Tongue (tissue), 2 donors: ENCODE results near the gene TULP4. TPM values are rescaled to one million over a fixed set of nuclear protein-coding genes. Genes with fewer than 3 reads are reported as not detected.
"Not testable (repeated sequence)": the region's sequence is repeated elsewhere in the genome, so short reads cannot be mapped to it uniquely, and the experiment has no call there.

ENCODE experiments used
- DNase-seq: peaks from one replicate; pipeline ENCODE4 v3.0.0-alpha.2; 2015
- total RNA-seq: library from RNA; depleted of rRNA; stranded (reverse); fragments of >200 nt; gene quantifications from one replicate; pipeline ENCODE4 v1.2.3, GENCODE V29; 2014

TULP4 gene
- total RNA-seq, 1 donor from 2014 or later: 475 TPM

DNA sequence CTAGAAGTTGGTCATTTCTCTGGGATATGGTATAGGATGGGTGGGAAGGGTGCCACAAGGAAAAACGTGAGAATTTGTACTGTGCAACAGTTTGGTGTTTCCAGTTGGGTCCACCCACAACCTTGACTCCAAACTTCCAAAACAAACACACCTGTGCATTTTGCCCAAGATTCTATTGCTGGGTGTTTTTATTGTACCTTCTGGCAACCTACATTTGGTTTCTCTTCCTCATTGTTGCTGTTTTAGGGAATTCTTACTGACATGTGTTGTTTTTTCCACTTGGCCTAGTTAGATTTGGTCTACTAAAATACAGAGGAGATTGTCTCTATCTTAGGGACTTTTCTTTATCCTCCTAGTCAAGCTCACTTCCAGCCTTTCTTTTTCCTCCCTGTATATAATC, 16.7 kb downstream of the TULP4 start:
- no peak for DNase-seq

- DNase-seq: no peak
Observed at GRCh38 chr6:158329531-158329930, 17.3 kb downstream of the TULP4 start.

GRCh38 chr6:158330016-158330415, 17.8 kb downstream of the TULP4 start:
- no peak for DNase-seq

- DNase-seq: no peak
Observed at GRCh38 chr6:158332237-158332636, 20.0 kb downstream of the TULP4 start.

DNA sequence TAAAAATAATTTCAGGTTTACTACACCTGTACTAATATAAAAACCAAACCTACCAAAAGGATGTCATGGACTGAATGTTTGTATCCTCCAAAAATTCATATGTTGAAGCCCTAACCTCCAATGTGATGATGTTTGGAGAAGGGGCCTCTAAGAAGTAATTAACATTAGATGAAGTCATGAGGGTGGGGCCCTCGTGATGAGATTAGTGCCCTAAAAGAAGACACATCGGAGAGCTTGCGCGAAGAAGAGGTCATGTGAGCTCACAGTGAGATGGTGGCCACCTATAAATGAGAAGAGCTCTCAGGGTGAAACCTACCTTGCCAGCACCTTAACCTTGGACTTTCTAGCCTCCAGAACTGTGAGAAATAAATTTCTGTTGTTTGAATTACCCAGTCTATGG, 20.8 kb downstream of the TULP4 start:
- no peak for DNase-seq

DNA sequence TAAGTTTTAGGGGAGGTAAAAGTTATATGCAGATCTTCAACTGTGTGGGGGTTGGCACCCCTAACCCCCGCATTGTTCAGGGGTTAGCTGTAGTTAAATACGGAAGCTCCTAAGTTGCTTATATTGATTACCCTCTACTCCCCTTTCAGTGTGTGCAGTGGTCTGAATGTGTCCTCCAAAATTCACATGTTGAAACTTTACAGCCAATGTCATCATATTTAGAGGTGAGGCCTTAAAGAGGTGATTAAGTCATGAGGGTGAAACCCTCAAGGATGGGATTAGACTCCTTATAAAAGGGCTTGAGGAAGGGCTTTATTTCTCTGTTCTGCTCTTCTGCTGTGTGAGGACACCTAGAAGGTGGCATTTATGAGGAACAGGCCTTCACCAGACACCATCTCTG, 22.3 kb downstream of the TULP4 start:
- DNase-seq: no peak

DNA sequence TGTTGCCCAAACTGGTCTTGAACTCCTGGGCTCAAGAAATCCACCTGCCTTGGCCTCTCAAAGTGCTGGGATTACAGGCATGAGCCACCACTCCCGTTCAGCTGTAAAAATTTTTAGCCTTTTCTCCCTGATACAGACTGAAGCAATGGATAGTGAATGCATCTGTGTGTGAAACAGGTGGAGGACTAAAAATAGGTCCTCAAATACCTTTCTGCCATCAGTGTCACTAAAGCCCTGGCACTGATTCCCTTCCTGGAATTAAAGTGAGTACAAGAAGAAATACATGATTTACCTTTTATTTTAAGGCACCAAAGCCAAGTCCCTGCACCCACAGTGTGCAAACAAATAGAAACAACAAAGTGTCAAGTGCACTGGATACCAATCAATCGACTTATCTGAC, 25.1 kb downstream of the TULP4 start:
- no peak for DNase-seq

DNA sequence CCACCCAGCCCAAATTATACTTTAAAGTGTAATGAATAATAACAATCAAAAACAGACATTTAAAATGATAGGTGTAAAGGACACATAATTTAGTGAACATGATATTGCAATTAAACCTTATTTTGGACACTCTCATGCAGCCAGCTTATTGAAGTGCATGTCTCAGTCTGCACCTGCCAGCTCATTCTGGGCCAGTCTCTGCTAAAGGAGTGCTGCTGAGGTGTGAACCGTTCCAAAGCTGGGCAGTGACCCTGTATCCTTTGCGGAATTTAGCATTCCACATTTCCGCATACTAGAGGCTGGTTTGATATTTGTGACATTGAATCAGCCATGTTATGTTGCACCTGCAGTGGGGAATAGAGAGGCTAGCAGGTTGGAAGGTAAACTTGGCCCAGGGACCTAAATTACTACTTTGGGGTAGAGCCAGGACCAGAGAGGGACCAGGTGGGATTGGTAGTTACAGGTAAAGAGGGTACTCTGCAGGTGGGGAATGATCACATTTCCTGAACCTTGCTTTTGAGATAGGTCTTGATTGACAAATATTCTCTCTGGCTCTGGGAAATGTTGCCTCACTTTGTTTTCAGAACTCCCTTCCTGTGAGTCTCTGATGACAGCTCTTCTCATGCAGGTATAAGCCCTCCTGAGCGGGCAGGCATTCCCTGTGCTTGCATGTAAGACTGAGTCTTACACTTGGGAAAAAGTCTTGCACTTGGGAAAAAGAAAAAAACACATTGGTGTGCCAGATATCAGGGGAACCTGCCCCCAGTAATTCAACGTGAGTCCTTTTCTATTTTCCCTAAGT, 26.2 kb downstream of the TULP4 start:
- DNase-seq: no peak

DNA sequence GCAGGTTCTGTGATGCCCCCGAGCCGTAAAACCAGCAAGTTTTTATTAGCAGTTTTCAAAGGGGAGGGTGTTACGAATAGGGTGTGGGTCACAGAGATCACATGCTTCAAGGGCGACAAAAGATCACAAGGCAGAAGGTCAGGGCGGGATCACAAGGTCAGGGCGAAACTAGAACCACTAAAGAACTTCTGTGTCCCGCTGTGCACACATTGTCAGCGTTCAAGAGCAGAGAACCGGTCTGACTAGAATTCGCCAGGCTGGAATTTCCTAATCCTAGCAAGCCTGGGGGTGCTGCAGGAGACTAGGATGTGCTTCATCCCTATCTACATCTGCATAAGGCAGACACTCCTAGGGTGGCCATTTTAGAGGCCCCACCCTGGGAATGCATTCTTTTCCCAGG, 26.9 kb downstream of the TULP4 start:
- not testable (repeated sequence) for DNase-seq

DNA sequence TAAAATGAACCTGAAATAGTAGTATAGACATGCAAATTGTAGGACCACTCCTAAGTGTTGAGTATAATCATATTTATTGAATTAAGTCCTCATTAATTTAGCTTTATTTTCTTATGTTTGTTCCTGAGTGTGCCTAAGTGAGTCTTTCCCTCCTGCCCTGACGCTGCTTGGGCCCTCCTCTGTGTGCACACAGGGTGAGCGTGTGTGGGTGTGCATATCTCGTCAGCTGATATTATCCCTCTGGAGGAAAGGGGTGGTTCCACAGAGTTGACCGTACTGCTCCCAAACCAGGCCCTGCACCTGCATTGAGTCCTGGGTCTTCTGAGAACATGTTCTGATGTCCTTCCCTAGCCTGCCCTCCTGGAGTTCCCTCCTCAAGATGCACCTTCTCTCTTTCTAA, 28.0 kb downstream of the TULP4 start:
- DNase-seq: no peak

DNA sequence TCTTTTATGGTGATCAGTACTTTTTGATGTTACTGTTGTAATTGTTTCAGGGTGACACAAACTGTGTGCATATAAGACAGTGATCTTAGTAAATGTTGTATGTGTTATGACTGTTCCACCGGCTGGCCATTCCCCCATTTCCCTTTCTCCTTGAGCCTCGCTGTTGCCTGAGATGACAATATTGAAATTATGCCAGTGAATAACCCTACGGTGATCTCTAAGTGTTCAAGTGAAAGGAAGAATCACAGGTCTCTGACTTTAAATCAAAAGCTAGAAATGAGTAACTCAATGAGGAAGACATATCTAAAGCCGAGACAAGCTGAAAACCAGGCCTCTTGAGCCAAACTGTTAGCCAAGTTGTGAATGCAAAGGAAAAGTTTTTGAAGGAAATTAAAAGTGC, 32.3 kb downstream of the TULP4 start:
- no peak for DNase-seq

- DNase-seq: not testable (repeated sequence)
Observed at GRCh38 chr6:158345444-158345843, 33.2 kb downstream of the TULP4 start.

DNA sequence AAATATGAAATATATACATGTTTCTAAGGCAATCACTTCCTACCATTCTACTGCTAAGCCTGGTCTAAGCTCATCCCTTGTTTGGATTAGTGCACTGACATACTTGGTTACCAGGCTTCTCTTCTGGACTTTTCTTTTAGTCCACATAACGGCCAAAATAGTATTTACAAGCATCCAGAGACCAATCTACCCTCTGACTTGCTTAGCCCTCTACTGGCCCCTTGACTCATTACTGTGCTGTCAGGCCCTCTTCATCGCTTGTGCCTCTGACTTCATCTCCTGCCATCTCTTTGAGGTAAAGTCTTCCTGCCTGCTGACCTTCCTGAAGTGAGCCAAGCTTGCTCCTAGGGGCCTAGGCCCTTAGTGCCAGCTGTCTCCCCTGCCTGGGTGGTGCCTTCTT, 35.1 kb downstream of the TULP4 start:
- no peak for DNase-seq

- not testable (repeated sequence) for DNase-seq
Observed at GRCh38 chr6:158348737-158349504, 36.7 kb downstream of the TULP4 start.

DNA sequence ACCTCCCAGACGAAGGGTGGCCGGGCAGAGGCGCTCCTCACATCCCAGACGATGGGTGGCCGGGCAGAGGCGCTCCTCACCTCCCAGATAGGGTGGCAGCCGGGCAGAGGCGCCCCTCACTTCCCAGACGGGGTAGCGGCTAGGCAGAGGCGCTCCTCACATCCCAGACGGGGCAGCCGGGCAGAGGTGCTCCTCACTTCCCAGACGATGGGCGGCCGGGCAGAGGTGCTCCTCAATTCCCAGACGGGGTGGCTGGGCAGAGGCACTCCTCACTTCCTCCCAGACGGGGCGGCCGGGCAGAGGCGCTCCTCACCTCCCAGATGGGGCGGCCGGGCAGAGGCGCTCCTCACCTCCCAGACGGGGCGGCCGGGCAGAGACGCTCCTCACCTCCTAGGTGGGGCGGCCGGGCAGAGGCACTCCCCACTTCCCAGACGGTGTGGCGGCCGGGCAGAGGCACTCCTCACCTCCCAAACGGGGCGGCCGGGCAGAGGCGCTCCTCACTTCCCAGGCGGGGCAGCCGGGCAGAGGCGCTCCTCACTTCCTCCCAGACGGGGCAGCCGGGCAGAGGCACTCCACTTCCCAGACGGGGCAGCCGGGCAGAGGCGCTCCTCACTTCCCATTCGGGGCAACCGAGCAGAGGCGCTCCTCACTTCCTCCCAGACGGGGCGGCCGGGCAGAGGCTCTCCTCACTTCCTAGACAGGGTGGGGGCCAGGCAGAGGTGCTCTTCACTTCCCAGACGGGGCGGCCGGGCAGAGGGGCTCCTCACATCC, 37.4 kb downstream of the TULP4 start:
- not testable (repeated sequence) for DNase-seq

DNA sequence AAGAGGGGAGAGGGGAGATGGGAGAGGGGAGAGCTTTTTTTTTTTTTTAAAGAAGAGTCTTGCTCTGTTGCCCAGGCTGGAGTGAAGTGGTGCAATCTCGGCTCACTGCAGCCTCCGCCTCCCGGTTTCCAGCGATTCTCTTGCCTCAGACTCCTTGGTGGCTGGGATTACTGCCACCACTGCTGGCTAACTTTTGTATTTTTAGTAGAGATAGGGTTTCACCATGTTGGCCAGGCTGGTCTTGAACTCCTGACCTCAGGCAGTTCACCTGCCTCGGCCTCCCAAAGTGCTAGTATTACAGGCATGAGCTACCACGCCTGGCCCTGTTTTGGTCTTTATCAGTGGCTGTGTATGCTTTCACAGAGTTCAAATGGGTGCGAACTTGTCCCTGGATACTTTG, 38.5 kb downstream of the TULP4 start:
- DNase-seq: not testable (repeated sequence)

GRCh38 chr6:158353883-158354877, 41.9 kb downstream of the TULP4 start:
- peak; percentile 91 for DNase-seq

- DNase-seq: peak; percentile 18
Observed at GRCh38 chr6:158356586-158357546, 44.6 kb downstream of the TULP4 start.

DNA sequence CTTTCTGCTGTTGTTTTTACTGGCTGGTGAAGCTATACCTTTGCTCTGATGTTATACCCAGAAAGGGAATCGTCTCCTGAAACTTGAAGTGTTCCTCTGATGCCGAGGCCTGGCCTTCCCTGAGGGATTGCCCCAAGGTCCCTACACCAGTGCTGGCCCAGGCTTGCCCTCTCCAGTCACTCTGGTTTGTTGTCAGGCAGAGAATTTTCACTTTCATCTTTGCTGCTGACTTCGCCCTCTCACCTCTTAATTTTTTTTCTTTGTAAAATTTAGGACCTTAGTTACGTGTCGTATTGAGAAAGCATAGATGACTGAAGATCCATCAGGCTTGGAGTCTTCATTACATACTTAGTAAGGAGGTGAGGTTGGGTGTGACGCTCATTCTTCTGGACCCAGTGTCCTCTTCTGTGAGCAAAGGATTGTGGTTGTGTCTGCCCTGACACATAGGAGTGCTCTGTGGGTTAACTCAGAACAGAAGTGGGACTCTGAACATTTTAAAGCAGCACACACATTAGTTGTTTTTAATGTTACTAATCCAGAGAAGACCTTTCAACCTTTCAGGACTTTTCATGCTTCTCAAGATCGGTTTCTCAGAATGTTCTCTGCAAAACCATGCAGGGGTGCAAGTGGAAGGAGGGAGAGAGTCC, 45.4 kb downstream of the TULP4 start:
- DNase-seq: no peak
